Natural killer cell (primary cell): ENCODE results near the gene HSBP1L1. TPM values are rescaled to one million over a fixed set of nuclear protein-coding genes. Genes with fewer than 3 reads are reported as not detected.

Source experiments
- ATAC-seq, 3 donors: fragments of 150-1000 bp in 2 of 3; fragments of 200-7000 bp in 1 of 3; cut with Tn5 transposase; 1 replicate in 1 of 3; 2 replicates in 2 of 3; pipeline ENCODE4 v1.10.0; 2021; ENCODE audit warnings: mild to moderate bottlenecking in 2 of 3, moderate library complexity in 2 of 3
- DNase-seq, 2 donors: peaks; one replicate each; pipeline versions ENCODE4 v3.0.0 to v3.0.0-alpha.2; 2013 to 2021; ENCODE audit warnings: mixed read lengths in 1 of 2
- H3K27ac ChIP-seq: one replicate; pipeline ENCODE4 v1.5.1; 2013; ENCODE audit warnings: mild to moderate bottlenecking, low read length
- H3K27me3 ChIP-seq: one replicate; pipeline ENCODE4 v1.6.1; 2013; ENCODE audit warnings: low read length; ENCODE audit not compliant: control insufficient read depth, insufficient read depth
- H3K36me3 ChIP-seq: one replicate; pipeline ENCODE4 v1.6.1; 2013; ENCODE audit warnings: low read length; ENCODE audit not compliant: control insufficient read depth, insufficient read depth
- H3K4me1 ChIP-seq: one replicate; pipeline ENCODE4 v1.6.1; 2013; ENCODE audit warnings: low read length; ENCODE audit not compliant: control insufficient read depth, insufficient read depth
- H3K4me3 ChIP-seq: one replicate; pipeline ENCODE4 v1.5.1; 2013; ENCODE audit warnings: low read length
- H3K9me3 ChIP-seq: one replicate; pipeline ENCODE4 v1.6.1; 2013; ENCODE audit warnings: low read length; ENCODE audit not compliant: control insufficient read depth, insufficient read depth
- H3K27ac Mint-ChIP-seq, 2 donors: one replicate each; pipeline ENCODE4 v1.8.0; 2022; ENCODE audit warnings: mild to moderate bottlenecking in 2 of 2, mixed read lengths in 2 of 2, moderate library complexity in 1 of 2
- H3K27me3 Mint-ChIP-seq, 2 donors: one replicate each; pipeline ENCODE4 v1.8.0; 2022; ENCODE audit warnings: low read depth in 2 of 2, mixed read lengths in 2 of 2
- H3K36me3 Mint-ChIP-seq: one replicate; pipeline ENCODE4 v1.8.0; 2022; ENCODE audit warnings: mixed read lengths
- H3K4me1 Mint-ChIP-seq, 2 donors: one replicate each; pipeline ENCODE4 v1.8.0; 2022; ENCODE audit warnings: mixed read lengths in 2 of 2
- H3K4me3 Mint-ChIP-seq: one replicate; pipeline ENCODE4 v1.8.0; 2022; ENCODE audit warnings: mild to moderate bottlenecking, moderate library complexity, mixed read lengths
- H3K9me3 Mint-ChIP-seq, 2 donors: one replicate each; pipeline ENCODE4 v1.8.0; 2022; ENCODE audit warnings: mixed read lengths in 2 of 2
- CTCF ChIP-seq: fragments of 200-600 bp; IDR thresholded peaks from one replicate; pipeline ENCODE4 v1.8.0; 2022; ENCODE audit warnings: antibody characterized with exemption
- WGBS: methylation state at CpG from one replicate; pipeline ENCODE4 v1.1.7; 2013; ENCODE audit warnings: missing lambda C conversion rate; ENCODE audit not compliant: insufficient coverage; 5-methylcytosine and 5-hydroxymethylcytosine counted together
- intact Hi-C: fragments of 100-400 bp; cut with micrococcal nuclease; formaldehyde crosslinking; loops from one replicate; pipeline ENCODE4 v1.14.2; 2022
- total RNA-seq, 4 donors: library from RNA; stranded (reverse); fragments of 120-200 nt in 1 of 4; gene quantifications; one replicate each; pipeline versions ENCODE4 v1.2.3 to v1.2.4, GENCODE V29; 2013 to 2022

Gene HSBP1L1
- total RNA-seq, 3 donors from 2014 or later (not counting 1 experiment from before 2014, with no cell fraction given) = 11.7 to 16.1 (median 13.8) TPM

DNA sequence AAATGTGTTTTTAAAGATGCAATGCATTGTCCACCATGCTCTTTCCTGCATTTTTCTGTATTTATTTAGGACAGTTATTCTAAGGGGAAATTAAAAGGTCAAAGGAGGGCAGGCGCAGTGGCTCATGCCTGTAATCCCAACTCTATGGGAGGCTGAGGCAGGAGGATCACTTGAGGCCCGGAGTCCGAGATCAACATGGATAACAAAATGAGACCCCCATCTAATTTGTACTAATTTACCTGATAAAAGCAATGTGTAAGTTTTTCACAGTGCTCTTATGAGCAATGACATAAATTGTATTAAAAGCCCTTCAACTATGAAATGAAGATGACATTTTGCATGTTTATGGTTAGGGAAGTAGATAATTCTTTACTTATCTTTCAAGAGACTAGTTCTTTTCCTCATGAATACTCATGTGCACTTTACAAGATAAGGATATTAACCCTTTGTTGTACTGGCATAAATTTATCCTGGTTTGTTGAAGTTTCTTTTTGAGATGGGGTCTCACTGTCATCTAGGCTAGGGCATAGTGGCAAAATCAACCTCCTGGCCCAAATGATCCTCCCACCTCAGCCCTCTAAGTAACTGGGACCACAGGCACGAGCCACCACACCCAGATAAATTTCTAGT, 9.7 kb downstream of the HSBP1L1 start:
- Histone ChIP-seq H3K27me3 (no peaks in the 10 kb centered on the region), H3K27ac (no peak overlapping the region), H3K4me3 (no peak overlapping the region), H3K4me1 (peaks cover 7% of the 10 kb centered on the region), H3K9me3 (no peaks in the 10 kb centered on the region), H3K36me3 (peaks cover 47% of the 10 kb centered on the region)
- TF ChIP-seq CTCF = no peak
- H3K4me3 Mint-ChIP-seq = no peak overlapping the region
- WGBS = 100% methylated on average over 4 of the region's 4 CpGs
- no peaks in the 10 kb centered on the region for H3K36me3 Mint-ChIP-seq
- H3K27ac Mint-ChIP-seq = no peak overlapping the region
- H3K4me1 Mint-ChIP-seq = peaks cover 25 to 35% of the 10 kb centered on the region in 2 donors
- no peak for DNase-seq
- ATAC-seq = no peak
- H3K27me3 Mint-ChIP-seq = no peaks in the 10 kb centered on the region
- intact Hi-C loops = no loop called here
- no peaks in the 10 kb centered on the region for H3K9me3 Mint-ChIP-seq

GRCh38 chr18:79975043-79975442, 10.6 kb downstream of the HSBP1L1 start:
- Histone ChIP-seq H3K4me1 (peaks cover 10% of the 10 kb centered on the region), H3K27ac (no peak overlapping the region), H3K36me3 (peaks cover 48% of the 10 kb centered on the region), H3K27me3 (no peaks in the 10 kb centered on the region), H3K4me3 (no peak overlapping the region), H3K9me3 (no peaks in the 10 kb centered on the region)
- DNase-seq (no peak), ATAC-seq (no peak)
- H3K4me1 Mint-ChIP-seq = peaks cover 34 to 44% of the 10 kb centered on the region in 2 donors
- H3K27me3 Mint-ChIP-seq = no peaks in the 10 kb centered on the region
- no peak for TF ChIP-seq CTCF
- intact Hi-C loops = no loop called here
- no peak overlapping the region for H3K4me3 Mint-ChIP-seq
- 88% methylated on average over 3 of the region's 4 CpGs for whole genome bisulfite sequencing
- H3K36me3 Mint-ChIP-seq = no peaks in the 10 kb centered on the region
- peak overlapping the region in 1 of 2 donors; percentile 66 for H3K27ac Mint-ChIP-seq
- no peaks in the 10 kb centered on the region for H3K9me3 Mint-ChIP-seq

DNA sequence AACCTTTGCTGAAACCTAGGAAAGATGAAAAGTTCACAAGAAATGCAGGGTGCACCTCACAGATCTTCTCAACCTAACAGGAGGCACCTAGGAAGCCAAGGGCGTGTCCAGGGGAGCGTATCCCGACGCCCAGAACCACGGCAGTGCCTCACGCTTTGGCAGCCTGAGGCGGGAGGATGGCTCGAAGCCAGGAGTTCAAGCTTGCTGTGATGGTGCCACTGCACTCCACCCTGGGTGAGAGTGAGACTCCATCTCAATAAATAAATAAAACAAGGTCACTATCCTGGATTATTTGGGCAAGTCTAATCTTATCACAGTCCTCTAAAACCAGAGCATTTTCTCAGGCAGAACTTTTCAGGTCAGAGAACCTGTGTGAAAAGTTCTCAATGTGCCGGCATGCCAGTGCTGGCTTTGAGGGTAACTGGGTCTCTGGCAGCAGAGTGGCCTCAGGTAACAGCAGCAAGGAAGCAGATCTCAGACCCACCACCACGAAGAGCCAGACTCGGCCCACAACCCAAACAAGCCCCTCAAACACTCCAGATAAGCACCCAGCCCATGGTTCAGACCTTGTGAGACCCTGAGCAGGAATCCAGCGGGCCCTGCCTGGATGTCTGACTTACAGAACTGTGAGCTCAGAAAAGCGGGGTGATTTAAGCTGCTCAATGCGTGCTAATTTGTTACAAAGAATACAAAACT, 11.7 kb downstream of the HSBP1L1 start:
- WGBS = 92% methylated on average over 14 of the region's 14 CpGs
- Mint-ChIP-seq H3K27me3 (no peaks in the 10 kb centered on the region), H3K4me1 (peaks cover 31 to 50% of the 10 kb centered on the region in 2 donors), H3K9me3 (no peaks in the 10 kb centered on the region), H3K36me3 (no peaks in the 10 kb centered on the region), H3K4me3 (no peak overlapping the region), H3K27ac (peak overlapping the region in 1 of 2 donors; percentile 66)
- no peak overlapping the region for H3K4me3 ChIP-seq
- DNase-seq (no peak), ATAC-seq (no peak)
- H3K27ac ChIP-seq = no peak overlapping the region
- peaks cover 10% of the 10 kb centered on the region for H3K4me1 ChIP-seq
- intact Hi-C loops = no loop called here
- TF ChIP-seq CTCF = no peak
- peaks cover 39% of the 10 kb centered on the region for H3K36me3 ChIP-seq
- H3K9me3 ChIP-seq = no peaks in the 10 kb centered on the region
- H3K27me3 ChIP-seq = no peaks in the 10 kb centered on the region
